WTC11 (cell line): ENCODE measurements around the gene CD163. TPM values are rescaled to one million over a fixed set of nuclear protein-coding genes. Genes with fewer than 3 reads are reported as not detected.

Source experiments
- ATAC-seq: fragments of 200-7000 bp; cut with Tn5 transposase; 2 replicates; pipeline ENCODE4 v1.10.0; 2021; ENCODE audit warnings: mild to moderate bottlenecking, moderate library complexity
- CTCF ChIA-PET: fragments of 300-600 bp; sonication (Branson Sonifier 250); formaldehyde crosslinking; loops from one replicate; lab custom pipeline; 2021; ENCODE audit warnings: antibody characterized with exemption; lab: Charles Lee
- POLR2A ChIA-PET: fragments of 350-600 bp; sonication (Branson Sonifier 250); formaldehyde crosslinking; loops from one replicate; lab custom pipeline; 2021; ENCODE audit warnings: antibody characterized with exemption; lab: Charles Lee
- DNase-seq: peaks from one replicate; pipeline ENCODE4 v3.0.0; 2021; ENCODE audit warnings: low spot score
- H3K27ac Mint-ChIP-seq: 2 replicates; pipeline ENCODE4 v1.8.0; 2021; ENCODE audit warnings: mixed read lengths
- H3K27me3 Mint-ChIP-seq: 2 replicates; pipeline ENCODE4 v1.8.0; 2021; ENCODE audit warnings: low read depth, mild to moderate bottlenecking, moderate library complexity, mixed read lengths
- H3K36me3 Mint-ChIP-seq: 2 replicates; pipeline ENCODE4 v1.8.0; 2021; ENCODE audit warnings: mixed read lengths
- H3K4me1 Mint-ChIP-seq: 2 replicates; pipeline ENCODE4 v1.8.0; 2022; ENCODE audit warnings: mixed read lengths
- H3K4me3 Mint-ChIP-seq: 2 replicates; pipeline ENCODE4 v1.8.0; 2021; ENCODE audit warnings: mild to moderate bottlenecking, moderate library complexity, mixed read lengths
- H3K9me3 Mint-ChIP-seq: 2 replicates; pipeline ENCODE4 v1.8.0; 2021; ENCODE audit warnings: mixed read lengths
- AR ChIP-seq: fragments of 250-450 bp; sonication (Bioruptor Pico); IDR thresholded peaks from 2 replicates; pipeline ENCODE4 v1.9.0; 2021; ENCODE audit warnings: mild to moderate bottlenecking
- EMX1 ChIP-seq: fragments of 250-450 bp; sonication (Bioruptor Pico); IDR thresholded peaks from 2 replicates; pipeline ENCODE4 v1.8.0; 2021; ENCODE audit warnings: mild to moderate bottlenecking
- HMGA2 ChIP-seq: fragments of 250-450 bp; sonication (Bioruptor Pico); IDR thresholded peaks from 2 replicates; pipeline ENCODE4 v1.4.0; 2021; ENCODE audit warnings: mild to moderate bottlenecking, moderate library complexity
- JUN ChIP-seq: sonication (generic); formaldehyde crosslinking; IDR thresholded peaks from 2 replicates; pipeline ENCODE4 v1.8.0; 2023; ENCODE audit warnings: mild to moderate bottlenecking, missing genetic modification reagents
- KAT7 ChIP-seq: sonication (generic); formaldehyde crosslinking; IDR thresholded peaks from 2 replicates; pipeline ENCODE4 v1.8.1; 2023; ENCODE audit warnings: missing genetic modification reagents, mild to moderate bottlenecking, borderline replicate concordance
- PRDM15 ChIP-seq: sonication (generic); formaldehyde crosslinking; IDR thresholded peaks from 2 replicates; pipeline ENCODE4 v1.8.0; 2022; ENCODE audit warnings: missing genetic modification reagents
- SMAD3 ChIP-seq: sonication (generic); formaldehyde crosslinking; IDR thresholded peaks from 2 replicates; pipeline ENCODE4 v1.8.0; 2022; ENCODE audit warnings: missing genetic modification reagents, mild to moderate bottlenecking, borderline replicate concordance
- STAT6 ChIP-seq: sonication (generic); formaldehyde crosslinking; conservative IDR thresholded peaks from 2 replicates; pipeline ENCODE4 v1.8.1; 2023; ENCODE audit warnings: mild to moderate bottlenecking, low read depth, missing genetic modification reagents, moderate library complexity
- USF1 ChIP-seq: sonication (generic); formaldehyde crosslinking; IDR thresholded peaks from 2 replicates; pipeline ENCODE4 v1.8.0; 2022; ENCODE audit warnings: mild to moderate bottlenecking, missing genetic modification reagents
- ZNF138 ChIP-seq: sonication (generic); formaldehyde crosslinking; conservative IDR thresholded peaks from 2 replicates; pipeline ENCODE4 v1.8.1; 2022; ENCODE audit warnings: mild to moderate bottlenecking, moderate library complexity, missing genetic modification reagents
- ZNF219 ChIP-seq: sonication (generic); formaldehyde crosslinking; IDR thresholded peaks from 2 replicates; pipeline ENCODE4 v1.8.0; 2023; ENCODE audit warnings: missing genetic modification reagents, mild to moderate bottlenecking, borderline replicate concordance
- ZNF232 ChIP-seq: sonication (generic); formaldehyde crosslinking; IDR thresholded peaks from 2 replicates; pipeline ENCODE4 v1.8.0; 2022; ENCODE audit warnings: mild to moderate bottlenecking, missing genetic modification reagents
- ZNF281 ChIP-seq: sonication (generic); formaldehyde crosslinking; IDR thresholded peaks from 2 replicates; pipeline ENCODE4 v1.8.0; 2023; ENCODE audit warnings: mild to moderate bottlenecking, missing genetic modification reagents
- total RNA-seq: library from RNA; stranded (reverse); gene quantifications from 3 replicates; pipeline ENCODE4 v1.2.3, GENCODE V29; 2021

The CD163 gene
- total RNA-seq, 1 experiment from 2014 or later, result 0.77 TPM

GRCh38 chr12:7444076-7444475 is 59.5 kb downstream of the CD163 start, which contains the start of gene CD163L1:
CD163L1 (minus strand) TSS chr12:7444153; CDS start chr12:7444127, 26 bp downstream.
- ChIA-PET CTCF (no interaction called here), POLR2A (no interaction called here)
- Mint-ChIP-seq H3K27ac (no peak within 1 kb of the TSS), H3K9me3 (peaks cover 13% of the 10 kb centered on the region), H3K4me1 (peaks cover 9% of the 10 kb centered on the region), H3K4me3 (no peak within 1 kb of the TSS)
- no peak for ATAC-seq
- no peak for TF ChIP-seq AR (CRISPR knock-in tag)
- no peak for TF ChIP-seq EMX1 (CRISPR knock-in tag)
- TF ChIP-seq ZNF281 (CRISPR knock-in tag), result no peak
- TF ChIP-seq PRDM15 (CRISPR knock-in tag), result no peak
- TF ChIP-seq STAT6 (CRISPR knock-in tag), result no peak
- no peak for TF ChIP-seq USF1 (CRISPR knock-in tag)
- no peak for TF ChIP-seq ZNF232
- no peak for TF ChIP-seq JUN (CRISPR knock-in tag)
- no peak for TF ChIP-seq HMGA2 (CRISPR knock-in tag)
- no peak for TF ChIP-seq KAT7 (CRISPR knock-in tag)
- TF ChIP-seq ZNF138 (CRISPR knock-in tag), result no peak
- TF ChIP-seq ZNF219 (CRISPR knock-in tag), result no peak
- no peak for TF ChIP-seq SMAD3
- TF ChIP-seq, all 79 proteins: peak for 0
- Mint-ChIP-seq H3K36me3 (peaks cover 8% of the 10 kb centered on the region), H3K27me3 (peaks cover 19% of the 10 kb centered on the region)
- no peak for DNase-seq
